B cell (primary cell): ENCODE measurements around the gene BLM. TPM values are rescaled to one million over a fixed set of nuclear protein-coding genes. Genes with fewer than 3 reads are reported as not detected.

Source experiments
- ATAC-seq: fragments of 200-7000 bp; cut with Tn5 transposase; one replicate; pipeline ENCODE4 v1.10.0; 2021; ENCODE audit warnings: low read depth, mild to moderate bottlenecking, moderate number of reproducible peaks, moderate library complexity
- CTCF ChIA-PET: fragments of 350-600 bp; sonication (Branson Sonifier 250); formaldehyde crosslinking; loops from one replicate; lab custom pipeline; 2021; ENCODE audit warnings: antibody characterized with exemption, inconsistent platforms; lab: Charles Lee
- POLR2A ChIA-PET: fragments of 350-600 bp; sonication (Branson Sonifier 250); formaldehyde crosslinking; loops from one replicate; lab custom pipeline; 2021; ENCODE audit warnings: antibody characterized with exemption; lab: Charles Lee
- DNase-seq: peaks from one replicate; pipeline ENCODE4 v3.0.0; 2013
- H2AFZ ChIP-seq: 2 replicates; pipeline ENCODE4 v1.6.1; 2012; ENCODE audit warnings: mild to moderate bottlenecking, low read depth, low read length; ENCODE audit not compliant: insufficient read depth, poor library complexity, severe bottlenecking
- H3K27ac ChIP-seq, 2 donors: 1 replicate in 1 of 2; 2 replicates in 1 of 2; pipeline ENCODE4 v1.5.1; 2012 to 2013; ENCODE audit warnings: low read length in 2 of 2, mild to moderate bottlenecking in 2 of 2, moderate library complexity in 1 of 2
- H3K27me3 ChIP-seq, 4 experiments: fragments of 200-600 bp in 1 of 4; sonication (generic) in 1 of 4; replicated peaks in 1 of 4; 1 replicate in 2 of 4; 2 replicates in 2 of 4; pipeline versions ENCODE4 v1.6.1 to v1.7.0; 2013 to 2016; ENCODE audit warnings: low read length in 3 of 4, mild to moderate bottlenecking in 2 of 4, mixed read lengths in 1 of 4, moderate library complexity in 1 of 4; ENCODE audit not compliant: insufficient read depth in 4 of 4, control insufficient read depth in 3 of 4; ENCODE audit errors: control extremely low read depth in 1 of 4
- H3K36me3 ChIP-seq, 2 experiments: replicated peaks in 1 of 2; 1 replicate in 1 of 2; 2 replicates in 1 of 2; pipeline versions ENCODE4 v1.6.1 to v1.7.1; 2013; ENCODE audit warnings: low read length in 1 of 2; ENCODE audit not compliant: insufficient read depth in 2 of 2, control insufficient read depth in 1 of 2; ENCODE audit errors: control extremely low read depth in 1 of 2, extremely low read depth in 1 of 2
- H3K4me1 ChIP-seq, 2 donors: fragments of 200-600 bp in 1 of 2; sonication (generic) in 1 of 2; 1 replicate in 1 of 2; 2 replicates in 1 of 2; pipeline versions ENCODE4 v1.5.1 to v1.6.1; 2013 to 2017; ENCODE audit warnings: low read length in 2 of 2; ENCODE audit not compliant: control insufficient read depth in 2 of 2, insufficient read depth in 2 of 2
- H3K4me2 ChIP-seq: replicated peaks from 2 replicates; pipeline ENCODE3; 2012; ENCODE audit warnings: mild to moderate bottlenecking, low read depth, low read length; ENCODE audit not compliant: poor library complexity, severe bottlenecking
- H3K4me3 ChIP-seq, 5 experiments: fragments of 200-600 bp in 1 of 5; sonication (generic) in 1 of 5; 1 replicate in 3 of 5; 2 replicates in 2 of 5; pipeline versions ENCODE4 v1.5.1 to v1.7.0; 2011 to 2016; ENCODE audit warnings: low read length in 4 of 5, mild to moderate bottlenecking in 4 of 5, low read depth in 2 of 5, control low read depth in 1 of 5, moderate library complexity in 1 of 5; ENCODE audit not compliant: insufficient read depth in 1 of 5; ENCODE audit errors: control extremely low read depth in 1 of 5, extremely low read depth in 1 of 5
- H3K79me2 ChIP-seq: fragments of 200-600 bp; sonication (generic); one replicate; pipeline ENCODE4 v1.6.0; 2016; ENCODE audit warnings: low read length; ENCODE audit not compliant: control insufficient read depth, insufficient read depth
- H3K9ac ChIP-seq: fragments of 200-600 bp; sonication (generic); 2 replicates; pipeline ENCODE4 v1.6.1; 2017; ENCODE audit warnings: mild to moderate bottlenecking, low read length, moderate library complexity
- H3K9me3 ChIP-seq, 3 donors: one replicate each; pipeline versions ENCODE4 v1.6.1 to v1.7.1; 2013; ENCODE audit warnings: low read length in 2 of 3; ENCODE audit not compliant: control insufficient read depth in 2 of 3, insufficient read depth in 1 of 3; ENCODE audit errors: control extremely low read depth in 1 of 3
- H4K20me1 ChIP-seq: 2 replicates; pipeline ENCODE4 v1.6.0; 2012; ENCODE audit warnings: mild to moderate bottlenecking, low read length; ENCODE audit not compliant: insufficient read depth, control insufficient read depth, poor library complexity, severe bottlenecking
- H3K27ac Mint-ChIP-seq: one replicate; pipeline ENCODE4 v1.8.0; 2021; ENCODE audit warnings: mixed read lengths
- H3K27me3 Mint-ChIP-seq: one replicate; pipeline ENCODE4 v1.8.0; 2021; ENCODE audit warnings: mixed read lengths
- H3K4me1 Mint-ChIP-seq: one replicate; pipeline ENCODE4 v1.8.0; 2021; ENCODE audit warnings: mixed read lengths
- H3K4me3 Mint-ChIP-seq: one replicate; pipeline ENCODE4 v1.8.0; 2021; ENCODE audit warnings: mixed read lengths
- H3K9me3 Mint-ChIP-seq: one replicate; pipeline ENCODE4 v1.8.0; 2022; ENCODE audit warnings: mixed read lengths; ENCODE audit not compliant: insufficient read depth
- EZH2 ChIP-seq: IDR thresholded peaks from 2 replicates; pipeline ENCODE4 v1.6.1; 2012; ENCODE audit warnings: borderline replicate concordance, low read depth, mild to moderate bottlenecking, moderate library complexity, low read length; ENCODE audit not compliant: insufficient read depth, poor library complexity, severe bottlenecking
- WGBS: methylation state at CpG from one replicate; pipeline ENCODE4 v1.1.5; 2013; ENCODE audit warnings: missing lambda C conversion rate; ENCODE audit not compliant: insufficient coverage; 5-methylcytosine and 5-hydroxymethylcytosine counted together
- intact Hi-C: fragments of 100-400 bp; cut with micrococcal nuclease; formaldehyde crosslinking; loops from one replicate; pipeline ENCODE4 v1.10.0; 2022
- polyA plus RNA-seq: library from polyadenylated mRNA; depleted of rRNA; stranded (reverse); fragments of >200 nt; gene quantifications from 2 replicates; pipeline ENCODE4 v1.2.3, GENCODE V29; 2012
- total RNA-seq, 2 donors: library from RNA; stranded (reverse); fragments of 120-200 nt in 1 of 2; gene quantifications; 1 replicate in 1 of 2; 2 replicates in 1 of 2; pipeline versions ENCODE4 v1.2.3 to v1.2.4, GENCODE V29; 2013 to 2022
- TF ChIP-seq, protein P1 (sequence below): fragments of 200-600 bp; IDR thresholded peaks from one replicate; pipeline ENCODE4 v1.8.0; 2022; ENCODE audit warnings: antibody characterized with exemption, mild to moderate bottlenecking

The BLM gene
- total and polyA plus RNA-seq, 2 donors (not counting 1 experiment from before 2014, with no cell fraction given) = 5.2 to 17.4 TPM

DNA sequence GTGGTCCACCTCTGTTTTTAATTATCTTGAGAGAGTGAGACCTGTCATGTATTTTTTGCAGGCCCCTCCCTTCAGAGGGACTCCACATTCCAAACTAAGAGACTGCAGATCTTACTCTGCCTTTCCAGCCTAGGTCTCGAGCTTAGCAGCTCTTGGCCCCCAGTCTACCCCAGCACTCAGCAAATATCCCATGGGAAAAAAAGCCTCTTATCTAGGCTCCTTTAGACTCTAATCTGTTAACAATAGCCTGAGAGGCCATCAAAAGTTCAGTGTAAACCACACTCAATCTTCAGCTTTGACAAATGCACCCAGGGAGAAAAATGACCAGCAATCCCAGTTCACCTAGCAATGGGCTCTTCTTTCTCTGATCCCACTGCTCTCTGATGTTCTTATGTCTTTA, 8.6 kb upstream of the BLM start:
- H3K27ac Mint-ChIP-seq = no peak overlapping the region
- no peak for ATAC-seq
- H3K4me3 Mint-ChIP-seq = no peak overlapping the region
- no peak overlapping the region for H3K4me3 ChIP-seq
- H3K4me1 ChIP-seq = no peaks in the 10 kb centered on the region
- no peaks in the 10 kb centered on the region for H3K27me3 ChIP-seq
- 100% methylated on average over 1 of the region's 1 CpG for WGBS
- no peak for TF ChIP-seq EZH2
- TF ChIP-seq, protein P1, sequence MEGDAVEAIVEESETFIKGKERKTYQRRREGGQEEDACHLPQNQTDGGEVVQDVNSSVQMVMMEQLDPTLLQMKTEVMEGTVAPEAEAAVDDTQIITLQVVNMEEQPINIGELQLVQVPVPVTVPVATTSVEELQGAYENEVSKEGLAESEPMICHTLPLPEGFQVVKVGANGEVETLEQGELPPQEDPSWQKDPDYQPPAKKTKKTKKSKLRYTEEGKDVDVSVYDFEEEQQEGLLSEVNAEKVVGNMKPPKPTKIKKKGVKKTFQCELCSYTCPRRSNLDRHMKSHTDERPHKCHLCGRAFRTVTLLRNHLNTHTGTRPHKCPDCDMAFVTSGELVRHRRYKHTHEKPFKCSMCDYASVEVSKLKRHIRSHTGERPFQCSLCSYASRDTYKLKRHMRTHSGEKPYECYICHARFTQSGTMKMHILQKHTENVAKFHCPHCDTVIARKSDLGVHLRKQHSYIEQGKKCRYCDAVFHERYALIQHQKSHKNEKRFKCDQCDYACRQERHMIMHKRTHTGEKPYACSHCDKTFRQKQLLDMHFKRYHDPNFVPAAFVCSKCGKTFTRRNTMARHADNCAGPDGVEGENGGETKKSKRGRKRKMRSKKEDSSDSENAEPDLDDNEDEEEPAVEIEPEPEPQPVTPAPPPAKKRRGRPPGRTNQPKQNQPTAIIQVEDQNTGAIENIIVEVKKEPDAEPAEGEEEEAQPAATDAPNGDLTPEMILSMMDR = no peak
- H3K9me3 ChIP-seq = peaks cover 0 to 11% (median 1%) of the 10 kb centered on the region in 3 donors
- no peak overlapping the region for H3K4me2 ChIP-seq
- H3K27ac ChIP-seq = no peak overlapping the region
- H3K27me3 Mint-ChIP-seq = no peaks in the 10 kb centered on the region
- peaks cover 5% of the 10 kb centered on the region for H3K4me1 Mint-ChIP-seq
- ChIA-PET POLR2A (no interaction called here), CTCF (interaction anchor here (1.9 kb wide), 1 partner anchor 177 kb away, joined by 4 read pairs; no protein-coding TSS in a partner anchor)
- no peak overlapping the region for H2AFZ ChIP-seq
- no peaks in the 10 kb centered on the region for H3K79me2 ChIP-seq
- H3K9me3 Mint-ChIP-seq = no peaks in the 10 kb centered on the region
- no peaks in the 10 kb centered on the region for H4K20me1 ChIP-seq
- DNase-seq = no peak
- H3K9ac ChIP-seq = no peak overlapping the region
- intact Hi-C loops = no loop called here
- H3K36me3 ChIP-seq = peaks cover 0 to 5% of the 10 kb centered on the region in 2 experiments

DNA sequence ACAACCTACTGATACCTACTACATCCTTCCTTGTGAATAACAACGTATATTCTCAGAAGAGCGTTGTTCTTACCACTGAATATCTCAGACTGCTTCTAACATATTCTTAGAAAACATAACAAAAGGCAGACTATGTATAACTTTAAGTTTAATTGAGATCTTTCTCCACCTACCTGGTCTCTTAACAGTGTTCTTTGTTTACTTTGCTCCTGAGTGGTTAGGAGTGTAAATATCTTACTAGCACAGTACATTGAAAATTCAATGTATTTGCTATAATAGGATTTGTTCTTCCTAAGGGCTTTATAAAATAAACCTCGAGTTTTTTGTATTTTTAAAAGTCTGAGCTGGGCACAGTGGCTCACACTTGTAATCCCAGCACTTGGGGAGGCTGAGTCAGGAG, 7.9 kb upstream of the BLM start:
- CTCF ChIA-PET = interaction anchor here (0.6 kb wide), 1 partner anchor 265 kb away, joined by 3 read pairs; no protein-coding TSS in a partner anchor
- TF ChIP-seq EZH2 = no peak
- TF ChIP-seq, protein P1 = no peak
- intact Hi-C loops = no loop called here
- Histone ChIP-seq H3K27me3 (no peaks in the 10 kb centered on the region), H3K27ac (no peak overlapping the region), H3K9ac (no peak overlapping the region), H4K20me1 (no peaks in the 10 kb centered on the region), H3K36me3 (peaks cover 0 to 5% of the 10 kb centered on the region in 2 experiments), H3K9me3 (peaks cover 0 to 4% (median 0%) of the 10 kb centered on the region in 3 donors), H3K4me3 (no peak overlapping the region), H3K4me2 (no peak overlapping the region), H3K79me2 (no peaks in the 10 kb centered on the region), H3K4me1 (no peaks in the 10 kb centered on the region), H2AFZ (no peak overlapping the region)
- Mint-ChIP-seq H3K4me1 (peaks cover 5% of the 10 kb centered on the region), H3K9me3 (no peaks in the 10 kb centered on the region), H3K27ac (no peak overlapping the region), H3K27me3 (no peaks in the 10 kb centered on the region), H3K4me3 (no peak overlapping the region)
- POLR2A ChIA-PET = no interaction called here
- ATAC-seq = no peak
- WGBS = no CpG with 5 or more reads among the region's 3 CpGs
- no peak for DNase-seq
